Smooth muscle cell (in vitro differentiated cells): ENCODE data around the gene MELK. TPM values are rescaled to one million over a fixed set of nuclear protein-coding genes. Genes with fewer than 3 reads are reported as not detected.

Experiments used
- DNase-seq: peaks from one replicate; lab custom pipeline; 2025; ENCODE audit not compliant: unreplicated experiment; lab: John Stamatoyannopoulos, UW
- H2AFZ ChIP-seq: fragments of 200-600 bp; sonication (generic); 2 replicates; pipeline ENCODE4 v1.6.0; 2016; ENCODE audit warnings: antibody characterized with exemption, low read depth, mild to moderate bottlenecking
- H3F3A ChIP-seq: fragments of 200-600 bp; sonication (generic); 2 replicates; pipeline ENCODE4 v1.6.0; 2017; ENCODE audit warnings: antibody characterized with exemption, low read depth
- H3K27ac ChIP-seq: fragments of 200-600 bp; sonication (generic); 2 replicates; pipeline ENCODE4 v1.5.1; 2016; ENCODE audit warnings: low read depth, mild to moderate bottlenecking
- H3K27me3 ChIP-seq: fragments of 200-600 bp; sonication (generic); 2 replicates; pipeline ENCODE4 v1.6.1; 2016; ENCODE audit warnings: low read depth, mild to moderate bottlenecking
- H3K36me3 ChIP-seq: fragments of 200-600 bp; sonication (generic); 2 replicates; pipeline ENCODE4 v1.5.1; 2016; ENCODE audit warnings: low read depth
- H3K4me1 ChIP-seq: fragments of 200-600 bp; sonication (generic); 2 replicates; pipeline ENCODE4 v1.5.1; 2016; ENCODE audit warnings: low read depth
- H3K4me2 ChIP-seq: fragments of 200-600 bp; sonication (generic); 2 replicates; pipeline ENCODE4 v1.6.0; 2016; ENCODE audit warnings: mild to moderate bottlenecking
- H3K4me3 ChIP-seq: fragments of 200-600 bp; sonication (generic); 2 replicates; pipeline ENCODE4 v1.5.1; 2016; ENCODE audit warnings: mild to moderate bottlenecking
- H3K79me2 ChIP-seq: fragments of 200-600 bp; sonication (generic); 2 replicates; pipeline ENCODE4 v1.6.0; 2016; ENCODE audit warnings: low read depth, mild to moderate bottlenecking
- H3K9ac ChIP-seq: fragments of 200-600 bp; sonication (generic); 2 replicates; pipeline ENCODE4 v1.6.0; 2016; ENCODE audit warnings: low read depth
- H3K9me3 ChIP-seq: fragments of 200-600 bp; sonication (generic); replicated peaks from 2 replicates; pipeline ENCODE4 v1.5.1; 2016; ENCODE audit warnings: low read depth
- H4K20me1 ChIP-seq: fragments of 200-600 bp; sonication (generic); 2 replicates; pipeline ENCODE4 v1.6.0; 2016; ENCODE audit warnings: low read depth
- CTCF ChIP-seq: fragments of 200-600 bp; sonication (generic); IDR thresholded peaks from 2 replicates; pipeline ENCODE4 v1.5.1; 2017; ENCODE audit warnings: borderline replicate concordance, mild to moderate bottlenecking, antibody characterized with exemption; ENCODE audit not compliant: insufficient read depth, poor library complexity, severe bottlenecking
- WGBS: methylation state at CpG from one replicate; pipeline ENCODE4 v1.1.7; 2016; ENCODE audit warnings: low lambda C conversion rate; 5-methylcytosine and 5-hydroxymethylcytosine counted together
- polyA plus RNA-seq: library from polyadenylated mRNA; unstranded; fragments of >200 nt; fragmentation: Nextera tagmentation; extraction: Ambion mirVana; gene quantifications from 2 replicates; pipeline ENCODE4 v1.2.1, GENCODE V29; 2016
- total RNA-seq: library from RNA; depleted of rRNA; stranded (reverse); fragments of >200 nt; gene quantifications from 2 replicates; pipeline ENCODE4 v1.2.3, GENCODE V29; 2014

MELK gene
- total and polyA plus RNA-seq, 2 experiments from 2014 or later: 20.1 to 25.3 TPM

- Histone ChIP-seq H3K27me3 (no peaks in the 10 kb centered on the region), H3K4me1 (no peaks in the 10 kb centered on the region), H3K4me2 (no peak overlapping the region), H2AFZ (no peak overlapping the region), H3K9ac (no peak overlapping the region), H3K79me2 (no peaks in the 10 kb centered on the region), H4K20me1 (no peaks in the 10 kb centered on the region), H3K9me3 (no peaks in the 10 kb centered on the region), H3K27ac (no peak overlapping the region), H3K36me3 (no peaks in the 10 kb centered on the region), H3K4me3 (no peak overlapping the region), H3F3A (no peaks in the 10 kb centered on the region)
- 57% methylated on average over 3 of the region's 3 CpGs for WGBS
- no peak for DNase-seq
- no peak for TF ChIP-seq CTCF
These were observed 153.2 kb downstream of the MELK start for GRCh38 chr9:36725777-36726356.

Other genes starting within 250 kb of the MELK start
- 25.3 and 27.5 TPM in 2 replicates for gene RNF38, start 172.6 kb upstream of the MELK start, total RNA-seq
- 10.1 and 11.3 TPM in 2 replicates for gene RNF38, start 172.6 kb upstream of the MELK start, polyA plus RNA-seq